HepG2 (cell line): ENCODE results near the gene ITGB3. TPM values are rescaled to one million over a fixed set of nuclear protein-coding genes. Genes with fewer than 3 reads are reported as not detected.
A peak's percentile ranks its signal among the peaks of the same experiment; 100 is the strongest.

Source experiments
- ATAC-seq: fragments of 200-7000 bp; cut with Tn5 transposase; 3 replicates; pipeline ENCODE4 v1.9.1; 2020; ENCODE audit warnings: mild to moderate bottlenecking, moderate library complexity
- BruUV-seq: library from RNA; stranded (reverse); fragments of 400-500 nt; replicated peaks from 2 replicates; lab custom pipeline; 2021; lab: Mats Ljungman, UMichigan
- CTCF ChIA-PET: fragments of 300-600 bp; formaldehyde crosslinking; extraction: SDS; loops from one replicate; lab custom pipeline; 2021; ENCODE audit warnings: low total read pairs, inconsistent platforms, low intra/inter-chr PET ratio; lab: Yijun Ruan, JAX
- POLR2A ChIA-PET: fragments of 350-600 bp; sonication (Branson Sonifier 250); formaldehyde crosslinking; loops from one replicate; lab custom pipeline; 2020; ENCODE audit warnings: antibody characterized with exemption, inconsistent platforms; lab: Yijun Ruan, JAX
- DNase-seq: peaks from one replicate; pipeline ENCODE4 v3.0.0-alpha.2; 2015; ENCODE audit warnings: low spot score
- FAIRE-seq: peaks from 3 replicates; lab custom pipeline; 2011; peaks lifted over from hg19 to GRCh38; lab: Jason Lieb, UNC
- H2AFZ ChIP-seq: one replicate; pipeline ENCODE4 v1.6.1; 2011; ENCODE audit warnings: low read length, inconsistent platforms
- H3K27ac ChIP-seq: fragments of 300-600 bp; 3 replicates; pipeline ENCODE4 v1.8.0; 2011; ENCODE audit warnings: mixed run types, mild to moderate bottlenecking, mixed read lengths, low read length, inconsistent platforms; ENCODE audit not compliant: insufficient read depth; ENCODE audit errors: extremely low read length
- H3K27me3 ChIP-seq, 2 experiments: fragments of 200-600 bp in 1 of 2; 2 replicates in 1 of 2; 3 replicates in 1 of 2; pipeline versions ENCODE4 v1.6.0 to v1.8.0; 2011; ENCODE audit warnings: low read length in 2 of 2, mild to moderate bottlenecking in 2 of 2, moderate library complexity in 2 of 2, inconsistent platforms in 1 of 2; ENCODE audit not compliant: insufficient read depth in 2 of 2, control insufficient read depth in 1 of 2
- H3K36me3 ChIP-seq, 2 experiments: fragments of 200-600 bp in 1 of 2; replicated peaks in 1 of 2; 2 replicates in 1 of 2; 3 replicates in 1 of 2; pipeline versions ENCODE4 v1.5.1 to v1.8.0; 2011; ENCODE audit warnings: low read length in 2 of 2, inconsistent platforms in 1 of 2; ENCODE audit not compliant: insufficient read depth in 2 of 2, control insufficient read depth in 1 of 2
- H3K4me1 ChIP-seq: 2 replicates; pipeline ENCODE4 v1.5.1; 2012; ENCODE audit warnings: low read length, inconsistent platforms; ENCODE audit not compliant: insufficient read depth
- H3K4me2 ChIP-seq: 2 replicates; pipeline ENCODE4 v1.6.0; 2011; ENCODE audit warnings: low read depth, low read length, inconsistent platforms
- H3K4me3 ChIP-seq, 3 experiments: fragments of 200-600 bp in 1 of 3; sonication (generic), shearing (Covaris generic) in 1 of 3; replicated peaks in 1 of 3; 2 replicates each; pipeline ENCODE4 v1.5.1; 2011 to 2016; ENCODE audit warnings: low read length in 3 of 3, inconsistent platforms in 2 of 3, low read depth in 2 of 3, mild to moderate bottlenecking in 2 of 3, control low read depth in 1 of 3, mixed read lengths in 1 of 3; ENCODE audit not compliant: insufficient read depth in 1 of 3
- H3K79me2 ChIP-seq: one replicate; pipeline ENCODE4 v1.6.1; 2011; ENCODE audit warnings: low read length, inconsistent platforms; ENCODE audit not compliant: insufficient read depth
- H3K9ac ChIP-seq: 2 replicates; pipeline ENCODE4 v1.6.0; 2011; ENCODE audit warnings: mild to moderate bottlenecking, low read depth, low read length, inconsistent platforms; ENCODE audit not compliant: insufficient read depth
- H3K9me3 ChIP-seq: 2 replicates; pipeline ENCODE4 v1.5.1; 2012; ENCODE audit warnings: mild to moderate bottlenecking, low read length
- H4K20me1 ChIP-seq: 2 replicates; pipeline ENCODE4 v1.6.0; 2011; ENCODE audit warnings: inconsistent platforms, mild to moderate bottlenecking, low read length, moderate library complexity; ENCODE audit not compliant: insufficient read depth
- ATF7 ChIP-seq, 2 experiments: fragments of 450-650 bp in 1 of 2; sonication (generic) in 1 of 2; formaldehyde crosslinking in 1 of 2; IDR thresholded peaks; 2 replicates each; pipeline versions ENCODE4 v1.4.0 to v1.6.1; 2016 to 2020; ENCODE audit warnings: antibody characterized with exemption in 1 of 2, mild to moderate bottlenecking in 1 of 2, missing genetic modification reagents in 1 of 2
- GTF3A ChIP-seq: sonication (generic); formaldehyde crosslinking; conservative IDR thresholded peaks from 2 replicates; pipeline ENCODE4 v1.4.0; 2020; ENCODE audit warnings: mild to moderate bottlenecking, missing genetic modification reagents
- HIVEP1 ChIP-seq: sonication (generic); formaldehyde crosslinking; IDR thresholded peaks from 2 replicates; pipeline ENCODE4 v1.4.0; 2020; ENCODE audit warnings: mild to moderate bottlenecking, missing genetic modification reagents
- HOXD1 ChIP-seq: sonication (generic); formaldehyde crosslinking; IDR thresholded peaks from 2 replicates; pipeline ENCODE4 v1.5.0; 2020; ENCODE audit warnings: missing genetic modification reagents
- KDM3A ChIP-seq: IDR thresholded peaks from 2 replicates; pipeline ENCODE4 v1.6.1; 2018; ENCODE audit warnings: low read depth, missing compliant biosample characterization
- MAFF ChIP-seq: IDR thresholded peaks from 2 replicates; pipeline ENCODE4 v1.6.1; 2011; ENCODE audit warnings: low read depth, low read length, improper control_type of control experiment
- NR2F2 ChIP-seq: IDR thresholded peaks from 2 replicates; pipeline ENCODE4 v1.6.1; 2012; ENCODE audit warnings: low read depth, inconsistent platforms, borderline replicate concordance
- RFX5 ChIP-seq: IDR thresholded peaks from 2 replicates; pipeline ENCODE4 v1.6.1; 2011; ENCODE audit warnings: low read depth, low read length, improper control_type of control experiment
- SALL1 ChIP-seq: sonication (generic); formaldehyde crosslinking; IDR thresholded peaks from 2 replicates; pipeline ENCODE4 v1.8.0; 2022; ENCODE audit warnings: mild to moderate bottlenecking, missing genetic modification reagents
- TAF15 ChIP-seq: fragments of 200-400 bp; formaldehyde crosslinking; IDR thresholded peaks from one replicate; pipeline ENCODE4 v1.6.1; 2018; ENCODE audit warnings: mild to moderate bottlenecking, low read depth, low read length; ENCODE audit not compliant: poor library complexity, severe bottlenecking
- TFDP2 ChIP-seq: sonication (generic); formaldehyde crosslinking; IDR thresholded peaks from 2 replicates; pipeline ENCODE4 v1.4.0; 2020; ENCODE audit warnings: missing genetic modification reagents
- U2AF2 ChIP-seq: fragments of 200-400 bp; formaldehyde crosslinking; IDR thresholded peaks from 2 replicates; pipeline ENCODE4 v1.6.1; 2017; ENCODE audit warnings: low read depth, mild to moderate bottlenecking, low read length
- ZNF256 ChIP-seq: sonication (generic); formaldehyde crosslinking; conservative IDR thresholded peaks from 2 replicates; pipeline ENCODE4 v1.4.0; 2020; ENCODE audit warnings: missing genetic modification reagents
- ZNF263 ChIP-seq: sonication (generic); formaldehyde crosslinking; IDR thresholded peaks from 2 replicates; pipeline ENCODE4 v1.4.0; 2020; ENCODE audit warnings: missing genetic modification reagents
- ZNF275 ChIP-seq: sonication (generic); formaldehyde crosslinking; IDR thresholded peaks from 2 replicates; pipeline ENCODE4 v1.8.0; 2022; ENCODE audit warnings: missing genetic modification reagents, mild to moderate bottlenecking, inconsistent platforms, borderline replicate concordance
- ZNF512 ChIP-seq: sonication (generic); formaldehyde crosslinking; IDR thresholded peaks from 2 replicates; pipeline ENCODE4 v1.4.0; 2020; ENCODE audit warnings: mild to moderate bottlenecking, missing genetic modification reagents
- WGBS: methylation state at CpG from one replicate; pipeline ENCODE4 v1.1.6; 2017; ENCODE audit warnings: low lambda C conversion rate; 5-methylcytosine and 5-hydroxymethylcytosine counted together
- in situ Hi-C: cut with HindIII; loops from 2 replicates; pipeline ENCODE4 v1.10.0; 2017; ENCODE audit warnings: low pct_unique_long_range_greater_than_20kb; ENCODE audit not compliant: extremely low pct_ligation_motif_present
- intact Hi-C: fragments of 100-400 bp; cut with micrococcal nuclease; formaldehyde crosslinking; loops from one replicate; pipeline ENCODE4 v1.10.0; 2022; ENCODE audit not compliant: unreplicated experiment
- polyA plus RNA-seq, 8 experiments: library from polyadenylated mRNA; depleted of rRNA in 3 of 8; stranded (reverse) in 7 of 8; unstranded in 1 of 8; fragments of >200 nt; fragmentation: Illumina TruSeq in 4 of 8; extraction: Trizol in 4 of 8; gene quantifications; 2 replicates each; pipeline versions ENCODE4 v1.2.1 to v1.2.3, GENCODE V29; 2011 to 2016; ENCODE audit warnings: low read depth in 4 of 8, missing spikeins in 1 of 8, mixed read lengths in 1 of 8; ENCODE audit not compliant: insufficient read depth in 1 of 8
- total RNA-seq, 5 experiments: library from RNA; depleted of rRNA; stranded (reverse); fragments of >200 nt; fragmentation: Illumina TruSeq; extraction: Trizol; gene quantifications; 2 replicates each; pipeline ENCODE4 v1.2.3, GENCODE V29; 2016; ENCODE audit warnings: low read depth in 1 of 5
- TF ChIP-seq, protein P1 (sequence below): sonication (generic); formaldehyde crosslinking; IDR thresholded peaks from 2 replicates; pipeline ENCODE4 v1.5.0; 2020; ENCODE audit warnings: missing genetic modification reagents, mild to moderate bottlenecking, borderline replicate concordance

ITGB3 gene
- total and polyA plus RNA-seq, 2 of the 13 experiments (the other 11 are each of a cell fraction or from before 2014, with no cell fraction given) = 0.09 to 0.31 TPM

- Histone ChIP-seq H3K27me3 (no peaks in the 10 kb centered on the region; a peak in 1 of 5 replicates), H3K4me2 (no peak overlapping the region), H4K20me1 (no peaks in the 10 kb centered on the region), H3K4me1 (no peaks in the 10 kb centered on the region), H3K27ac (no peak overlapping the region), H3K4me3 (no peak overlapping the region), H3K9me3 (no peaks in the 10 kb centered on the region), H3K79me2 (no peaks in the 10 kb centered on the region), H3K36me3 (no peaks in the 10 kb centered on the region), H3K9ac (no peak overlapping the region), H2AFZ (no peak overlapping the region)
- TF ChIP-seq TAF15 (no peak), SALL1 (no peak), HOXD1 (CRISPR knock-in tag) (no peak), NR2F2 (no peak), KDM3A (CRISPR knock-in tag) (no peak), HIVEP1 (no peak), TFDP2 (no peak), RFX5 (no peak), GTF3A (CRISPR knock-in tag) (no peak), MAFF (no peak), ZNF275 (no peak), ZNF256 (CRISPR knock-in tag) (no peak), ATF7 (IDR thresholded peaks at IDR 0.05) (0 out of 2 replicates have a peak, but pooled peaks have one; percentile 6), ATF7 (CRISPR knock-in tag; IDR thresholded peaks at IDR 0.05) (no peak), ZNF512 (CRISPR knock-in tag) (no peak), U2AF2 (0 out of 2 replicates have a peak, but pooled peaks have one; percentile 66), ZNF263 (no peak)
- TF ChIP-seq, protein P1, sequence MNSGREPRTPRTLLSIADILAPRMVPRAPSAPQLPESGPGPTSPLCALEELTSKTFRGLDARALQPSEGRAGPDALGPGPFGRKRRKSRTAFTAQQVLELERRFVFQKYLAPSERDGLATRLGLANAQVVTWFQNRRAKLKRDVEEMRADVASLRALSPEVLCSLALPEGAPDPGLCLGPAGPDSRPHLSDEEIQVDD (CRISPR knock-in tag) = no peak
- CTCF ChIA-PET = no interaction called here
- DNase-seq (no peak), ATAC-seq (no peak; the same call in 2 of the 3 replicates), FAIRE-seq (no peak)
- no TSS peak for BruUV-seq
- POLR2A ChIA-PET = no interaction called here
- 22% methylated on average over 8 of the region's 9 CpGs for WGBS
- intact Hi-C loops = no loop called here
- in situ Hi-C loops = no loop called here
Observed at GRCh38 chr17:47243737-47244598, 9.7 kb upstream of the ITGB3 start.
